A673 (cell line): ENCODE data around the gene SIM2. TPM values are rescaled to one million over a fixed set of nuclear protein-coding genes. Genes with fewer than 3 reads are reported as not detected.
A peak's percentile ranks its signal among the peaks of the same experiment; 100 is the strongest.

ENCODE experiments used
- BruUV-seq: library from RNA; stranded (reverse); fragments of 400-500 nt; replicated peaks from 2 replicates; lab custom pipeline; 2021; lab: Mats Ljungman, UMichigan
- CTCF ChIA-PET: fragments of 300-600 bp; sonication (Branson Sonifier 250); formaldehyde crosslinking; loops from one replicate; lab custom pipeline; 2022; ENCODE audit warnings: antibody characterized with exemption; lab: Charles Lee
- POLR2A ChIA-PET: fragments of 300-600 bp; sonication (Branson Sonifier 250); formaldehyde crosslinking; loops from one replicate; lab custom pipeline; 2022; ENCODE audit warnings: antibody characterized with exemption; ENCODE audit not compliant: low non-redundant PET; lab: Charles Lee
- DNase-seq: peaks from one replicate; pipeline ENCODE4 v3.0.0-alpha.2; 2015; ENCODE audit warnings: low spot score
- H3K27ac ChIP-seq: fragments of 200-600 bp; sonication (generic); 2 replicates; pipeline ENCODE4 v1.5.1; 2016; ENCODE audit warnings: mixed run types, low read depth, mild to moderate bottlenecking, mixed read lengths, antibody characterized with exemption, low read length; ENCODE audit not compliant: poor library complexity, severe bottlenecking
- H3K27me3 ChIP-seq: fragments of 200-600 bp; sonication (generic); replicated peaks from 2 replicates; pipeline ENCODE4 v1.6.1; 2017; ENCODE audit warnings: mixed run types, low read depth, mild to moderate bottlenecking, mixed read lengths, antibody characterized with exemption, low read length; ENCODE audit not compliant: insufficient read depth, poor library complexity
- H3K36me3 ChIP-seq: fragments of 200-600 bp; sonication (generic); 2 replicates; pipeline ENCODE4 v1.6.1; 2016; ENCODE audit warnings: mixed run types, mild to moderate bottlenecking, mixed read lengths, antibody characterized with exemption, low read length; ENCODE audit not compliant: insufficient read depth, poor library complexity, severe bottlenecking
- H3K4me1 ChIP-seq: fragments of 200-600 bp; sonication (generic); 2 replicates; pipeline ENCODE4 v1.6.1; 2017; ENCODE audit warnings: mixed run types, mild to moderate bottlenecking, mixed read lengths, antibody characterized with exemption, low read length; ENCODE audit not compliant: insufficient read depth, poor library complexity, severe bottlenecking
- H3K4me3 ChIP-seq: fragments of 200-600 bp; sonication (generic); 2 replicates; pipeline ENCODE4 v1.5.1; 2016; ENCODE audit warnings: low read depth, mixed run types, mild to moderate bottlenecking, mixed read lengths, low read length; ENCODE audit not compliant: poor library complexity, severe bottlenecking
- H3K9me3 ChIP-seq: fragments of 200-600 bp; sonication (generic); 2 replicates; pipeline ENCODE4 v1.6.1; 2016; ENCODE audit warnings: mixed run types, low read depth, mild to moderate bottlenecking, mixed read lengths, antibody characterized with exemption, low read length; ENCODE audit not compliant: poor library complexity, severe bottlenecking
- EZH2 ChIP-seq: fragments of 200-600 bp; sonication (generic); IDR thresholded peaks from 2 replicates; pipeline ENCODE4 v1.6.1; 2017; ENCODE audit warnings: borderline replicate concordance, low read depth, mild to moderate bottlenecking, mixed read lengths, antibody characterized with exemption, low read length; ENCODE audit not compliant: poor library complexity, severe bottlenecking
- intact Hi-C: fragments of 100-400 bp; cut with micrococcal nuclease; formaldehyde crosslinking; loops from one replicate; pipeline ENCODE4 v1.10.0; 2022; ENCODE audit not compliant: unreplicated experiment
- total RNA-seq: library from RNA; stranded (reverse); gene quantifications from 2 replicates; pipeline ENCODE4 v1.2.3, GENCODE V29; 2021
- TF ChIP-seq, protein P1 (sequence below): fragments of 300-800, 200-600 bp; sonication (generic); conservative IDR thresholded peaks from 2 replicates; pipeline ENCODE4 v1.5.1; 2017; ENCODE audit warnings: low read depth, mild to moderate bottlenecking, antibody characterized with exemption, low read length, moderate library complexity, mixed read lengths

SIM2 gene
- total RNA-seq, 1 experiment from 2014 or later: 42.7 TPM

DNA sequence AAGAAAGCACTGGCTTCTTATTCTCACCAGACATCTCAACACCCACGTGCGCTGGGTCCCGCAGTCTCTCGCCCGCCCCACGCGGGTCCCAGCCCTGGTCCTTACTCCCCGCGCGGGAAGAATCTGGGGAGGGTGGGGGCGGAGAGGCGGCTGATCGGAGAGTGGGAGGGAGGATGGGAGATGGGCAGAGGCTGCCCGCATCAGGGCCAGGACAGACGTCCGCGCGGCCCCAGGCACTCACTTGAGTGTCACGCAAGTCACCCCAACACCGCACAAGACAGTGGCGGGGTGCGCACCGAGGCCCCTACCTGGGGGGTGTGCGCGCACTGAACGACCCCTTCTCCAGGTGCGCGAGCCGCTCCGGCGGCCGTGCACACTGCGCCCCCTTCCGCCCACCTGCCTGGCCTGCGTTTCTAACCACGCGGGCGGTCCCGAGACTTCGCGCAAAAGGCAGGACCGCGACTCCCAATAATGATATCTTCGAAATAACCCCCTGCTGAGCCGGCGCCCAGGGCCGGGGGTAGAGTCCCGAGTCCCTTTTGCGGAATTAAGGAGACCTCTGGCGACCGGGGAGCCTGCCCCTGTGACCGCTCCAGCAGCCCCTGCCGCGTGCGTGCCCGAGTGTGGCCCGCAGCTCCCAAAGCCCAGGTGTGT, 6.0 kb upstream of the SIM2 start:
- no peaks in the 10 kb centered on the region for H3K27me3 ChIP-seq
- no peak overlapping the region for H3K27ac ChIP-seq
- ChIA-PET POLR2A (no interaction called here), CTCF (no interaction called here)
- H3K36me3 ChIP-seq: peaks cover 4% of the 10 kb centered on the region
- H3K4me1 ChIP-seq: peaks cover 15% of the 10 kb centered on the region
- no peak for DNase-seq
- no peaks in the 10 kb centered on the region for H3K9me3 ChIP-seq
- no peak for TF ChIP-seq EZH2
- TF ChIP-seq, protein P1, sequence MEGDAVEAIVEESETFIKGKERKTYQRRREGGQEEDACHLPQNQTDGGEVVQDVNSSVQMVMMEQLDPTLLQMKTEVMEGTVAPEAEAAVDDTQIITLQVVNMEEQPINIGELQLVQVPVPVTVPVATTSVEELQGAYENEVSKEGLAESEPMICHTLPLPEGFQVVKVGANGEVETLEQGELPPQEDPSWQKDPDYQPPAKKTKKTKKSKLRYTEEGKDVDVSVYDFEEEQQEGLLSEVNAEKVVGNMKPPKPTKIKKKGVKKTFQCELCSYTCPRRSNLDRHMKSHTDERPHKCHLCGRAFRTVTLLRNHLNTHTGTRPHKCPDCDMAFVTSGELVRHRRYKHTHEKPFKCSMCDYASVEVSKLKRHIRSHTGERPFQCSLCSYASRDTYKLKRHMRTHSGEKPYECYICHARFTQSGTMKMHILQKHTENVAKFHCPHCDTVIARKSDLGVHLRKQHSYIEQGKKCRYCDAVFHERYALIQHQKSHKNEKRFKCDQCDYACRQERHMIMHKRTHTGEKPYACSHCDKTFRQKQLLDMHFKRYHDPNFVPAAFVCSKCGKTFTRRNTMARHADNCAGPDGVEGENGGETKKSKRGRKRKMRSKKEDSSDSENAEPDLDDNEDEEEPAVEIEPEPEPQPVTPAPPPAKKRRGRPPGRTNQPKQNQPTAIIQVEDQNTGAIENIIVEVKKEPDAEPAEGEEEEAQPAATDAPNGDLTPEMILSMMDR: no peak
- intact Hi-C loops: no loop called here
- no TSS peak for BruUV-seq
- no peak overlapping the region for H3K4me3 ChIP-seq

DNA sequence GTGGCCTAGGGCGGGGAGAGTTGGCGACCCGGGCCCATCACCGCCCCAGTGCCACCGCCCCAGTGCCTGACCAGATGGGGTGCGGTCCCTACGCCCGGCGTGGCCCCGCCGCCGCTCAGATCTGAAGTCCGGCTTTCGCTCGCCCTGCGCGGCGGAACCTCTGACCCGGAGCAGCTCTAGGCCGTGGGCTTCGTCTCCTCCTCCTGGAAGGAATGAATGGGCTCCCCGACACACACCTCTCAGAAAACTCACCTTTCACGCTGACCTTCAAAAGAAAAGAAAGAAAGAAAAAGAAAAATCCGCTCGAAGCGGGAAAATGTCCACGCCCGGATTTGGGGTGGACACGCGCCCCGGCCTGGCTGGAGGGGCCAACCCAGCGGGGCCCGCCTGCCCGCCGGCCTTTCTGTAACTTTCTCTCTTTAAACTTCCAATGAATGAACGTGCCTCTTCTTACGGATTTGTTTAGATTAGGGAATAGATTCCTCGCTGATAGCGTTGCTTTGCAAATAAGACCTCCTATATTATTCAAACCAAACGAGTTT, 5.4 kb upstream of the SIM2 start:
- peaks cover 4% of the 10 kb centered on the region for H3K36me3 ChIP-seq
- no peaks in the 10 kb centered on the region for H3K9me3 ChIP-seq
- no peaks in the 10 kb centered on the region for H3K27me3 ChIP-seq
- TF ChIP-seq, protein P1: no peak
- no peak for TF ChIP-seq EZH2
- CTCF ChIA-PET: no interaction called here
- H3K27ac ChIP-seq: no peak overlapping the region
- H3K4me3 ChIP-seq: no peak overlapping the region
- intact Hi-C loops: no loop called here
- no peak for DNase-seq
- POLR2A ChIA-PET: no interaction called here
- H3K4me1 ChIP-seq: peaks cover 20% of the 10 kb centered on the region
- BruUV-seq: no TSS peak

DNA sequence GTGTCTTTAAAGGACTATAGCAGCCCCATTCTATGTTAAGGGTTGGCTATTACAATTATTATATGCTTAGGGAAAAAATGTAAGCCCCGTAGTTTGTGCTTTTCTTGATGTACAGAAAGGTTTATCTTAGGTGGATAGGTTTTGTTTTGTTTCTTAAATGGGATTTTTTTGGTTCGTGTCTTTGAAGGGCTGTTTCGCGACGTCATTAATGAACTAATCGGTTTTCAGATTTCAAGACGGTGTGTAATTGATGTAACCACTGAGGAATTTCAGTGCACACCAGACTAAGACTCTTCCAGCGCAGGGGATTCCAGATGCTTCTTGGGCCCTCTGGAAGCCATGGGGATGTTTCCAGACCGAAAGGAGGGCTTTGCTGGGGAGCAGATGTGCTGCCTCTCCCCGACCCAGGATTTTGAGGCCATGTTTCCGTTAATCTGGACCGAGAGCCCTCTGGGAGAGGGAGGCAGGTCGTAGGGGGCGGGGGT, 4.8 kb upstream of the SIM2 start:
- H3K4me3 ChIP-seq: no peak overlapping the region
- ChIA-PET CTCF (no interaction called here), POLR2A (no interaction called here)
- no peaks in the 10 kb centered on the region for H3K9me3 ChIP-seq
- peak overlapping the region; percentile 37 for H3K27ac ChIP-seq
- intact Hi-C loops: no loop called here
- peaks cover 20% of the 10 kb centered on the region for H3K4me1 ChIP-seq
- DNase-seq: no peak
- peaks cover 4% of the 10 kb centered on the region for H3K36me3 ChIP-seq
- TF ChIP-seq EZH2: no peak
- TF ChIP-seq, protein P1: no peak
- H3K27me3 ChIP-seq: no peaks in the 10 kb centered on the region
- no TSS peak for BruUV-seq
